HG03280 (cell line): ENCODE data around the gene MUS81.

Experiments used
- ATAC-seq: cut with Tn5 transposase; IDR thresholded peaks from one replicate; pipeline ENCODE4 v1.9.1; 2021; ENCODE audit warnings: mild to moderate bottlenecking, moderate library complexity; ENCODE audit not compliant: unreplicated experiment

The MUS81 gene

DNA sequence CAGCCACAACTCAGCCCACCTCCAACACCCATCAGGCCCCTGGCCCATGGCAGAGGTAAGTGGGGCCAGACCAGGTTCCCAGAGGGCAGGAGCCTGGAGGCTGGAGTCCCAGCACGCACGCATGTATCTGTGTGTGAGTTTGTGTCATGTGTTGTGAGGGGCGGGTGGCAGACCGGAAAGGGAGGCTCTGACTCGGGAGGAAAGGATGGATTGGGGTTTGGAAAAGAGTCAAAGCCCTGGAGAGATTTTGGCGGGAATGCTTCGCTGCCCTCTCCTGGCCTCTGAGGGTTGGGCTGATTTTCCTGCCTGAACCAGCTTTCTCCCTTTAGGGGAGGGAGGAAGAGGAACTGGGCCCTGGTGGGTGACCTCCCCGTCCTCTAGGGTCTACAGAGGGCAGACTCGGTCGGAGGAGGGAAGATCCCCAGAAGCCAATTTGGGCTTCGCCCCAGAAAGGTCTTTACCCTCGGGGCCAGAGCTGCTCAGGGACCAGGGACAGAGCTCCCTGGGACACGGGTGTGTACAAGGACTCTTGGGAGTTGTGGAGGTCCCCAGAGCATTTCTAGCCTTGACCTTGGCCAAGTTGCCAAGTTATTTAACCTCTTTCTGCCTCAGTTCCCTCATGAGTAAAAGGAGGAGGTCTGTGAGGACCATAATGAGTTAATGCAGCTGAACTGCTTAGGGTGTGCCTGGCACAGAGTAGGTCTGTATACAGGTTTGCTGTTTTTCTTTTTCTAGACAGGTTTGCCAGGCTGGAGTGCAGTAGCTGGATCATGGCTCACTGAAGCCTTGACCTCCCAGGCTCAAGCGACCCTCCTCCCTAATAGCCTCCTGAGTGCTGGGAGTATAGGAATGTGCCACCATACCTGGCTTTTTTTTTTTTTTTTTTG lies 51.7 kb downstream of the MUS81 start:
- no peak for ATAC-seq

DNA sequence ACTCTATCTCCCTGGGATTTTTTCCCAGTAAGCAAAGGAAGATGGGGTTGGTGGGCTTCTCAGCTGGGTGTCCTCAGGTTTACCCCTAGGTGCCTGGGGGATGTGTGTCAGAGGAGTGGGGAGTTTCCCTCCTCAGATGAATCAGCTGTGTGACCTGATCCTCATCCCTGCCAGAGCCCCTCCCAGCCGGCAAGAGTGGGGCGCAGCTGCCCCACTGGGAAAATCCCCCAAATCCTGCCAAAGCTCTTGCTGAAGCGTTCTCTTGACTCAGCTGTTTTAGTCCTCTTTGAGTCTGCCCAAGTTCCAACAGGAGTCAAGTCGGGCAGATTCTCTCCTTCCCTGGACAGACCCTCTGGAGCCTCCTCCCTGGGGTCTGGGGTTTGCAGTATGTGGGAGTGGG lies 52.6 kb downstream of the MUS81 start:
- no peak for ATAC-seq

DNA sequence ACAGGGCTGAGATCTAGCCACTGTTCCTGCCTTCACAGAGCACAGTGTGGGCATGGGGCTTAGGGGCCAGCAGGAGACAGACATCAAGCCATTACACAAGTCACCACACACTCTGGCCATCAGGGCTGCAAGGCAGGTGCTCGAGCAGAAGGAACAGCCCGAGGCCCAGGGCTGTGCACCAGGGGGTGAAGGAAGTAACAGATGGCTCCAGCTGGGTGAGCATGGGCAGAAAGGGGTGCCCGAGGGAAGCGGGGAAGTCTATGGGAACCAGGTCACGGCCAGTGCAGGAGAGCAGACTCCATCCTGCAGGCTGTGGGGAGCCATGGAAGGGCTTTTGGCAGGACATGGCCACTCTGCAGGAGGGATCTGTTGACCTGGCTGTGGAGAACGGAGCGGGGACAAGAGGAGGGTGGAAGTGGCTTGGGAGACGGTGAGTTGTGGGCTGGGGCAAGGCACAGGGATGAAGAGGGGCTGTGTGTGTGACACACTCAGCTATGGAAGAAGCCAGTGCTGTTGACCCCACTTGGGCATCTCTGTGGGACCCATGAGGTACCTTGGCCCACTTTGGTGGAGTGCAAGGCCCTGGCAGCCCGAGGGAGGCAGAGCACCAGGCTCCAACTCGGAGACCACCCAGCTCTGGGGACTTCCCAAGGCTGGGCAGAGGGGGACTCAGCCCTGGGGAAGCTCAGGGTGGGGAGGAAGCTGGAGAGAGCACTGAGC lies 55.0 kb downstream of the MUS81 start:
- ATAC-seq = no peak

DNA sequence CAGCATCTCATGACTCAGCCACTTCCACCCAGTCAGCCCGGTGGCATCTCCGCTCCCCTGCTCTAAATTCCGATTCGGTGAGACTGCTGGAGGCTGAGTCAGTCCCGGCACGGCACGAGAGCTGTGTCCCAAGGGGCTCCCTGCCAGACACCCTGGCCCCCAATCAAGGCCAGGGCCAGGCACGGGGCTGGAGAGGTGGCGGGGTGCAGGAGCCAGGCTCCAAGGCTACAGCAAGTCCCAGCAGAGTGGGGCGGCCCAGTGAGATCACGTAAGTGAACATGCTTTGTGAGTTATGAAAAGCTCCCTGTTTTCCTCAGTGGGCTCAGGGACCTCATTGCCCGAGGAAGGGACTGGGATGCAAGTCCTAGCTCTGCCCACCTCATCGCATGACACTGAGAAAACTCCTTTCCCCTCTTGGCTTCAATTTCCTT lies 55.6 kb downstream of the MUS81 start:
- ATAC-seq = no peak
